Erythroblast (primary cell): ENCODE measurements around the gene NISCH.
"Not testable (repeated sequence)": the region's sequence is repeated elsewhere in the genome, so short reads cannot be mapped to it uniquely, and the experiment has no call there.

Experiments
- DNase-seq, 2 experiments: peaks; one replicate each; lab custom pipeline; 2025; lab: John Stamatoyannopoulos, UW
- GATA1 ChIP-seq: IDR thresholded peaks from 2 replicates; pipeline ENCODE4 v1.6.1; 2011; ENCODE audit warnings: low read depth, mild to moderate bottlenecking, control low read depth, low read length, moderate library complexity
- POLR2A ChIP-seq: IDR thresholded peaks from 2 replicates; pipeline ENCODE4 v1.6.1; 2011; ENCODE audit warnings: mild to moderate bottlenecking, low read length

Gene NISCH

DNA sequence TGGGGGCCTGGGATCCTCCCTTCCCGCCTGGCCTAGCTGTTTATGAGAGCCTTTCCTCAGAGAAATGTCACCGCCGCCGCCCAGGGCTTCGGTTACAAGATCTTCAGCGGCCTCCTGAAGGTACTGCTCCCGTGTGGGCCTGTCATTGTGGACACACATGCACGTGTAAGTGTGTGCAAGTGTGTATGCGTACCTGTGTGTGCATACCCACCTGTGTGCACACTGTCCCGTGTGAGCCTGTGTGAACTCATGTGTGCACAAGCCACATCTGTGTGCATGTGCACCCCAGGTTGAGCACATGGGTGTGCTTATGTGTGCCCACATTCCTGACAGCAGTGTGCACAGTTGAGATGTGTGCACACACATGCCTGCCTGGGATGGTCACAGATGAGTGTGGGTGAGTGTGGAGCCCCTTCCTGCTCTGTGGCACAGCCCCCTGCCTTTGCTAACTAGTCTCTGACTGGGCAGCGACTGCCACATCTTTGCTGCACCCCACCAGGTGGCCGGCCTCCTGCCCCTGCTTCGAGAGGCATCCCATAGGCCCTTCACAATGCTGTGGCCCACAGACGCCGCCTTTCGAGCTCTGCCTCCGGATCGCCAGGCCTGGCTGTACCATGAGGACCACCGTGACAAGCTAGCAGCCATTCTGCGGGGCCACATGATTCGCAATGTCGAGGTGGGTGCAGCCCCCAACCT is 64.2 kb downstream of the NISCH start:
- no peak for DNase-seq
- TF ChIP-seq GATA1 (no peak), POLR2A (no peak)

DNA sequence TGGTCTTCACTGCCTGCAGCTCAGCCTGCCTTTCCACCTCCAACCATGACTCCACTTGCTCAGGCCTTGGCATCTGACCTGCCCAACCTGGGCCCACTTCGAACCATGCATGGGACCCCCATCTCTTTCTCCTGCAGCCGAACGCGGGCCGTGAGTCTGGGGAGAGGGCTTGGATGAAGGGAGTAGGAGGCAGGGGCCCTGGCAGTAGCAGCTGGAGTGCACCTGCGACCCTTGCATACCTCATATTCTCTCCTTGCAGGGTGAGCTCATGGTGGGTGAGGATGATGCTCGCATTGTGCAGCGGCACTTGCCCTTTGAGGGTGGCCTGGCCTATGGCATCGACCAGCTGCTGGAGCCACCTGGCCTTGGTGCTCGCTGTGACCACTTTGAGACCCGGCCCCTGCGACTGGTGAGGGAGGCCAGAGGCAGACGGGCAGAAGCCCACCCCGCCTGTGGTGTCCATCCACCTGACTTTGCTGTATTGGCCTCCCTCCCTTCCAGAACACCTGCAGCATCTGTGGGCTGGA is 64.8 kb downstream of the NISCH start:
- TF ChIP-seq GATA1 (no peak), POLR2A (no peak)
- no peak for DNase-seq

DNA sequence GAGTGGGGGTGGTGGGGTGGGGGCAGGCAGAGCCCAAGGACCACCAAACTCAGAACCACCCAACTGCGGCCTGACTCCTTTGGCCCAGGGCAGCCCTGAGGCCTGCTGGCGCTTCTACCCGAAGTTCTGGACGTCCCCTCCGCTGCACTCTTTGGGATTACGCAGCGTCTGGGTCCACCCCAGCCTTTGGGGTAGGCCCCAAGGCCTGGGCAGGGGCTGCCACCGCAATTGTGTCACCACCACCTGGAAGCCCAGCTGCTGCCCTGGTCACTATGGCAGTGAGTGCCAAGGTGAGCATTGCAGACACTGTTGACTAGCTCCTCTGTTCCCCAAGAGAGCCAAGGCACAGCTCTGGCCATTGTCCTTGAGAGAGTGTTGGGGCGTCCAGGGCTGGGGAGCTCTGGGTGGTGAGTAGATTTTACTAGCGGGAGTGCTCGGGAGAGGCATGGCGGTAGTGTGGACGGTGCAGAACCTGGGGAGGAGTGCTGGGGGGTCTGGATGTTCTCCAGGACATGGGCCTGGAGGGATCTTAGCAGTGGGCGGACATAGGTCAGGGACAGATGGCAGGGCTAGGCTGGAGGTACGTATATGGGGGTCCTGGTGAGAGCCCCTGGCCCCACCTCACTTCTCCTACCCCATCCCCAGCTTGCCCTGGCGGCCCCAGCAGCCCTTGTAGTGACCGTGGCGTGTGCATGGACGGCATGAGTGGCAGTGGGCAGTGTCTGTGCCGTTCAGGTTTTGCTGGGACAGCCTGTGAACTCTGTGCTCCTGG is 65.5 kb downstream of the NISCH start:
- no peak for DNase-seq
- TF ChIP-seq POLR2A (no peak), GATA1 (no peak)

DNA sequence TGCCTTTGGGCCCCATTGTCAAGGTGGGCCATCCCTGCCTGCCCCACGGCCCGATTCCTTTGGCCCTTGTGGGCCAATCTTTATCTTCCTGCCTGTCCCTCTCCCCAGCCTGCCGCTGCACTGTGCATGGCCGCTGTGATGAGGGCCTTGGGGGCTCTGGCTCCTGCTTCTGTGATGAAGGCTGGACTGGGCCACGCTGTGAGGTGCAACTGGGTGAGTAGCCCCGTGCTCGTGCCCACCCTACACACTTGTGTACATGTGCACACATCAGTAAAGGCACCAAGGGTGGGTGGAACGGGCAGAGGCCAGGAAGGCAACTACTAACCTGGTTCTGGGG is 66.1 kb downstream of the NISCH start:
- no peak for DNase-seq
- no peak for TF ChIP-seq POLR2A

DNA sequence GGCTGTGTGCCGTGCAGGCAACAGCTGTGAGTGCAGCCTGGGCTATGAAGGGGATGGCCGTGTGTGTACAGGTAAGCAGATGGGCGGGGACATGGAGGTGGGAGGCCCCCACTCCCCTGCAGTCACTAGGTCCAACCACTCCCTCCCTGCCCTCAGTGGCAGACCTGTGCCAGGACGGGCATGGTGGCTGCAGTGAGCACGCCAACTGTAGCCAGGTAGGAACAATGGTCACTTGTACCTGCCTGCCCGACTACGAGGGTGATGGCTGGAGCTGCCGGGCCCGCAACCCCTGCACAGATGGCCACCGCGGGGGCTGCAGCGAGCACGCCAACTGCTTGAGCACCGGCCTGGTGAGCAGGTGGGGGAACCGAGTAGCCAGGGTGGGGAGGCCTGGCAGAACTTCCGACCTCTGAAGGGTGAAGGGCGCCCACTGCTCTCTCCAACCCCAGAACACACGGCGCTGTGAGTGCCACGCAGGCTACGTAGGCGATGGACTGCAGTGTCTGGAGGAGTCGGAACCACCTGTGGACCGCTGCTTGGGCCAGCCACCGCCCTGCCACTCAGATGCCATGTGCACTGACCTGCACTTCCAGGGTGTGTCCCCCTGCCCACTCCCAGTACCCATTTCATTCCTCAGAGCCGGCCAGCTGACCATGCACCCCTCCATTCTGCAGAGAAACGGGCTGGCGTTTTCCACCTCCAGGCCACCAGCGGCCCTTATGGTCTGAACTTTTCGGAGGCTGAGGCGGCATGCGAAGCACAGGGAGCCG is 66.7 kb downstream of the NISCH start:
- DNase-seq: no peak
- TF ChIP-seq GATA1 (no peak), POLR2A (no peak)

DNA sequence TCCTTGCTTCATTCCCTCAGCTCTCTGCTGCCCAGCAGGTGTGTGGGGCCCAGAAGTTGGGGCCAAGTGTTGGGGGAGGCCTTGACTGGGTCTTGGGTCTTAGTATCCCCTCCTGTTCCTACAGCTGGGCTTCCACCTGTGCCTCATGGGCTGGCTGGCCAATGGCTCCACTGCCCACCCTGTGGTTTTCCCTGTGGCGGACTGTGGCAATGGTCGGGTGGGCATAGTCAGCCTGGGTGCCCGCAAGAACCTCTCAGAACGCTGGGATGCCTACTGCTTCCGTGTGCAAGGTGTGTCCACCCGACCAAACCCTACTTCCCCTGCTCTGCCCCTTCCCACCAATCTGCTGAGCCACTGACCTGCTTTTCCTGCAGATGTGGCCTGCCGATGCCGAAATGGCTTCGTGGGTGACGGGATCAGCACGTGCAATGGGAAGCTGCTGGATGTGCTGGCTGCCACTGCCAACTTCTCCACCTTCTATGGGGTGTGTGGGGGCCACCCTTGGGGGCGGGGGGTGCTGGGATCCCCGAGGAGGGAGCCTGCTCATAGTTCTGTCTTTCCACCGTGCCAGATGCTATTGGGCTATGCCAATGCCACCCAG is 67.3 kb downstream of the NISCH start:
- TF ChIP-seq GATA1: no peak
- TF ChIP-seq POLR2A: no peak
- no peak for DNase-seq

DNA sequence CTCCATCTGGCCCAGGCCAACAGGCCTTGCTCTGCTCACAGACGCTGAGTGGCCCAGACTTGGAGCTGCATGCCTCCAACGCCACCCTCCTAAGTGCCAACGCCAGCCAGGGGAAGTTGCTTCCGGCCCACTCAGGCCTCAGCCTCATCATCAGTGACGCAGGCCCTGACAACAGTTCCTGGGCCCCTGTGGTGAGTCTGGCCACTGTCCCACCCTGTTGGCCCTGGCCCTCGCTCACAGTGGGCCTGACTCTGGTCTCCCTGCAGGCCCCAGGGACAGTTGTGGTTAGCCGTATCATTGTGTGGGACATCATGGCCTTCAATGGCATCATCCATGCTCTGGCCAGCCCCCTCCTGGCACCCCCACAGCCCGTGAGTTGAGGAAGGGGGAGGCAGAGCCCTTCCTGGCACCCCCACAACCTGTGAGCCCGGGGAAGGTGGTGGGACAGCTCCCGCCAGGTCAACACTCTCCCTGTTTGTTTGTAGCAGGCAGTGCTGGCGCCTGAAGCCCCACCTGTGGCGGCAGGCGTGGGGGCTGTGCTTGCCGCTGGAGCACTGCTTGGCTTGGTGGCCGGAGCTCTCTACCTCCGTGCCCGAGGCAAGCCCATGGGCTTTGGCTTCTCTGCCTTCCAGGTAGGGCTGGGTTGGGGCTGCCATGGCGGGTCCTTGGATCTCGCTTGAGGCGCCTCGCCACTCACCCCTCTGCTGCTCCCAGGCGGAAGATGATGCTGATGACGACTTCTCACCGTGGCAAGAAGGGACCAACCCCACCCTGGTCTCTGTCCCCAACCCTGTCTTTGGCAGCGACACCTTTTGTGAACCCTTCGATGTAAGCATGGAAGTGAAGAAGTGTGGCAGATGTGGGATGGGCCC is 68.2 kb downstream of the NISCH start:
- no peak for DNase-seq
- TF ChIP-seq POLR2A: no peak
- no peak for TF ChIP-seq GATA1

DNA sequence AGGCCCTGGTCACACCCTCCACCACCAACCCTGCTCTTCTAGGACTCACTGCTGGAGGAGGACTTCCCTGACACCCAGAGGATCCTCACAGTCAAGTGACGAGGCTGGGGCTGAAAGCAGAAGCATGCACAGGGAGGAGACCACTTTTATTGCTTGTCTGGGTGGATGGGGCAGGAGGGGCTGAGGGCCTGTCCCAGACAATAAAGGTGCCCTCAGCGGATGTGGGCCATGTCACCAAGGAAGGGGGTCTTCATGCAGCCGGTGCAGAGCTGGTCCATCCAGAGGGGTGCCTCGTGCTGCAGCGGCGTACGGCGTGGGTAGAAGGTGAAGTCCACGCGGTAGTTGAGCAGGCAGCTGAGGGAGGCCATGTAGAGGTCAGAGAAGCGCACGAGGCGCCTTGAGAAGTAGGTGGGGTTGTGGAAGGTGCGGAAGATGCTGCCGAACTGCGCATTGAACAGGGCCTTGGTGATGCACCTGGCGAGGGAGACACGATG is 68.9 kb downstream of the NISCH start:
- TF ChIP-seq GATA1 (no peak), POLR2A (no peak)
- no peak for DNase-seq

DNA sequence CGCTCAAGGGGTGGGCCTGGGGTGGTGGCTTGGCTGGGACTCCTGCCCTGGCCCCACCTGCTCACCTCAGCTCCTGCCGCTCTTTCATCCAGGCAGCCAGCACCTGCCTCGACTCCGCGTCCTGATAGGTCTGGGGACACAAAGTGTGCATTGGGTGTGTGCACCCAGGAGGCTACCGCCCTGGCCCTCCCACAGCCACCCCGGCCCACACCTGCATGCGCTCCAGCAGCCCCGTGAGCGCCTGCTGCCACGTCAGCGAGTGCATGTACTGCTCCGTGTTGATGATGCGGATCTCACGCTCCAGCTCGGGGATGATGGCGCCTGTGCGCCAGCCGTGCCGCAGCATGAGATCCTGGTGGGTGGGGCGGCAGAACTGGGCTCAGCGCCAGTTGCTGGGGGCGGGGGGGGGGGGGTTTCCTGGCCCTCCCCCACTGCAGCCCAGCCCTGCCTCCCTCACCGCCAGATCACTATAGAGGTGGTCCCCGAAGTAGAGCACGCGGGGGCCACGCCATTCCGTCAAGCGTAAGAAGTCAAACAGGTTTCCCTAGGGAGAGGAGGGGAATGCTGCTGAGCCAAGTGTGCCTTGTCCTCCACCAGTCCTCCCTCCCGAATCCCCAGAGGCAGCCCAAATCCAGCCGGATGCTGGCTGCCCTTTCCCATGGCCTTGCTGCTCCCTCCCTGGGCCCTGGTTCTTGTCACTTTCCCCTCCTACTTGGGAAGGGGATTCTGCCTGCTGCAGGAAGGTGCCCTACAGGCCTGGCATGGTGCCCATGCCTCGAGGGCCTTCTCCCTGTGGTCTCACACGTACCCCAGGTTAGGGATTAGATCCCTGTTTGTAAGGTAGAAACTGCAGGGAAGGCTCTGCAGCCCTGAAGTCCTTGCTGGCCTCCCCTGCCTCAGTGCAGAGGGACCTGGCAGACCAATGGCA is 69.6 kb downstream of the NISCH start:
- DNase-seq: no peak
- TF ChIP-seq GATA1 (no peak), POLR2A (no peak)

DNA sequence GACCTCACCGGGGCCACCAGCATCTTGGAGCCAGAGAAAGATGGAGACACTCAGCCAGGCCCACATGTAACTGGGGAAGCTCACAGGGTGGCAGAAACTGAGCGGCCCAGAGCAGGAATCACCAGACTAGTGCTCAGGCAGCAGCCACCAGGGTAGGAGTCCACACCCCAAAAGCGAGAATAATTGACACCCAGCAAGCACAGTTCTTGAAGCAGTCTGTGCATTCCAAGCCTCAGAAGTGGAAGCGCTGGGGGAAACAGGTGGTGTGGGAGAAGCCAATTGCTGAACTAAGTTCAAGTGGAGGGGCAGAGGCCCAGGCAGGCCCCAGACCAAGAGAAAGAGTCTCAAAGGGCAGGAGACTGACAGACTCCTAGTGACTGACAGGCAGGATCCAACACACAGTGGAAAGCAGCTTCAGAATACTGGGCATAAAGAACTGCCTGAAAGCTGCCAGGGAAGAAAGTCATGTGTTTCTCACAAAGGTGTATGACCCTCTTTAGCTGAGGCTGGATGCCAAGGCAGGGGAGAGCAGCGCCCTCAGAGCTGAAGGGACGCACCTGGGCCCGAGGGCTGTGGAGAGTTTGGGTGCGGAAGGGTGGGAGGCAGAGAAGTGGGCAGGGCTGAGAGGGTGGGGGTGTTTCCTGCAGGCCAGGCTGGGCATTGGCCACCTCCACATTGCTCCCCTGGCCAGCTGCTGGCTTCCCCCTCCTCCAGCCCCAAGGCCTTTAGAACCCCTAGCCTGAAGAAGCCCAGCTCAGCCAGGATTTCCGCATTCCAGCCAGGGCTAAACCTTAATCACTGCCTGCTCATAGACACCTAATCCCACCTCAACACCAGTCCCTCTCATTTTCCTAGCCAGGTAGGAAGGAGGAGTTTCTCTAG is 70.5 kb downstream of the NISCH start:
- DNase-seq: no peak
- TF ChIP-seq GATA1 (no peak), POLR2A (no peak)

DNA sequence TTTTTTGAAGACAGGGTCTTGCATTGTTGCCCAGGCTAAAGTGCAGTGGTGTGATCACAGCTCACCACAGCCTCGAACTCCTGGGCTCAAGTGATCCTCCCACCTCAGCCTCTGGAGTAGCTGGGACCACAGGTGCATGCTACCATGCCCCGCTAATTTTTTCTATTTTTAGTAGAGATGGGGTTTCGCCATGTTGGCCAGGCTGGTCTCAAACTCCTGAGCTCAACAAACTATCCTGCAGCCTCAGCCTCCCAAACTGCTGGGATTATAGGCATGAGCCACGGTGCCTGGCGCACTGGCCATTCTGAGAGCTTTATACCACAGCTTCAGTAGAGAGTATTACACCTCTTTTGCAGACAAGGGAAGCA is 71.3 kb downstream of the NISCH start:
- not testable (repeated sequence) for DNase-seq
